ENCODE results near the gene CHAT. TPM values are rescaled to one million over a fixed set of nuclear protein-coding genes. Genes with fewer than 3 reads are reported as not detected.

CHAT gene
- total and polyA plus RNA-seq, 2 of the 13 experiments (the other 11 are each of a cell fraction or from before 2014, with no cell fraction given) = not detected

DNA sequence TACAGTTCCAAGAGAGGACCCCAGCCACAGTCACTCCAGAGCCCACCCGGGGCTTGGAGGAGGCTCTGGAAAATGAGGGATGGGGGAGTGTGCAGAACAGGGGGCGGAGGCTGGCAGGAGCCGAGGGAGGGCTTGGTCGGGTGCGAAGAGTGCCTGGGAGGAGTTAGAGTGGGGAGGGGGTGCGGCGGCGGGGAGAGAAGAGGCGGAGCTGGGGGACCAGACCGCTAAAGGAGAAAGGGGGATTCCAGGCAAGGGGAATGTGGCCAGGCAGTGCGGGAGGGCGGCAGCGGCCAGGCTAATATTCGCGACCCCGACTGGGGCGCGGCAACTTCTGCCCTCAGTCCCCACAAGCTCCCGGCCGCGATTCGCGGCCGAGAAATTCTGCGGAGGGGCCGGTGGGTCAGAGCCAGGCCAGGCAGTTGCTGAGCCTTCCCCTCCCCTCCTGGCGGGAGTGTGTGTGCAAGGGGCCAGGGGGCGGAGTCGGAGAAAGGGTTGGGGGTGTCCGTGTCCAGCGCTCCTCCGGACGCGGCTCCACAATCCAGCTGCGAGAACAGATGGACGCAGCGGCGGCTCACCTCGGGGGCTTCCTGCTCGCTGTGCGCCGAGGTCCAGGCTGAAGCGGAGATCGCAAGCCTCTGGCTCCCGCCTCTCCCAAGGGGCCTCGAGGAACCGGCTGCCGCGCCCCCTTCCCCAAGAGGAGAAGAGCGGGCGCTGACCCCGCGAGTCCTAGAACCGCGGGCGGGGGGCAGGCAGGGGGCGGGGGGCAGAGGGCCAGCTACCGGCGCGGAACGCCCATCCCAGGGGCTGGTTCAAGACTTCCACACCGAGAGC is 4.3 kb upstream of the CHAT start (continued):
- TF ChIP-seq, protein P1, sequence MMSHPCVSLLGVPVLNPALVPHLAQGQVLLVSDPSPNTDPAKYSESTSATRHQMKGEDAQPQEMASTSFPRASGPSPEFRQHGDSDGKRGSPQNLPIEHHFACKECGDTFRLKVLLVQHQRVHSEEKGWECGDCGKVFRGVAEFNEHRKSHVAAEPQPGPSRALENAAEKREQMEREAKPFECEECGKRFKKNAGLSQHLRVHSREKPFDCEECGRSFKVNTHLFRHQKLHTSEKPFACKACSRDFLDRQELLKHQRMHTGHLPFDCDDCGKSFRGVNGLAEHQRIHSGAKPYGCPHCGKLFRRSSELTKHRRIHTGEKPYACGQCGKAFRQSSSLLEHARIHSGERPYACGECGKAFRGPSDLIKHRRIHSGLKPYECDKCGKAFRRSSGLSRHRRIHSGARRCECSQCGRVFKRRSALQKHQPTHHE (CRISPR knock-in tag; IDR thresholded peaks at IDR 0.05; ENCODE audit: borderline replicate concordance) = no peak
- TF ChIP-seq SALL1 (CRISPR knock-in tag; IDR thresholded peaks at IDR 0.05) (no peak), HOXA5 (CRISPR knock-in tag; IDR thresholded peaks at IDR 0.05) (no peak), CEBPG (CRISPR knock-in tag; IDR thresholded peaks at IDR 0.05) (no peak), ZNF282 (IDR thresholded peaks at IDR 0.05; ENCODE audit: partially characterized antibody) (no peak), ZNF569 (CRISPR knock-in tag; IDR thresholded peaks at IDR 0.05; ENCODE audit: borderline replicate concordance) (no peak), ZNF644 (CRISPR knock-in tag; IDR thresholded peaks at IDR 0.05; ENCODE audit: low read depth) (no peak)
- TF ChIP-seq, protein P2, sequence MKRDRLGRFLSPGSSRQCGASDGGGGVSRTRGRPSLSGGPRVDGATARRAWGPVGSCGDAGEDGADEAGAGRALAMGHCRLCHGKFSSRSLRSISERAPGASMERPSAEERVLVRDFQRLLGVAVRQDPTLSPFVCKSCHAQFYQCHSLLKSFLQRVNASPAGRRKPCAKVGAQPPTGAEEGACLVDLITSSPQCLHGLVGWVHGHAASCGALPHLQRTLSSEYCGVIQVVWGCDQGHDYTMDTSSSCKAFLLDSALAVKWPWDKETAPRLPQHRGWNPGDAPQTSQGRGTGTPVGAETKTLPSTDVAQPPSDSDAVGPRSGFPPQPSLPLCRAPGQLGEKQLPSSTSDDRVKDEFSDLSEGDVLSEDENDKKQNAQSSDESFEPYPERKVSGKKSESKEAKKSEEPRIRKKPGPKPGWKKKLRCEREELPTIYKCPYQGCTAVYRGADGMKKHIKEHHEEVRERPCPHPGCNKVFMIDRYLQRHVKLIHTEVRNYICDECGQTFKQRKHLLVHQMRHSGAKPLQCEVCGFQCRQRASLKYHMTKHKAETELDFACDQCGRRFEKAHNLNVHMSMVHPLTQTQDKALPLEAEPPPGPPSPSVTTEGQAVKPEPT (CRISPR knock-in tag; IDR thresholded peaks at IDR 0.05; ENCODE audit: low read depth) = no peak

DNA sequence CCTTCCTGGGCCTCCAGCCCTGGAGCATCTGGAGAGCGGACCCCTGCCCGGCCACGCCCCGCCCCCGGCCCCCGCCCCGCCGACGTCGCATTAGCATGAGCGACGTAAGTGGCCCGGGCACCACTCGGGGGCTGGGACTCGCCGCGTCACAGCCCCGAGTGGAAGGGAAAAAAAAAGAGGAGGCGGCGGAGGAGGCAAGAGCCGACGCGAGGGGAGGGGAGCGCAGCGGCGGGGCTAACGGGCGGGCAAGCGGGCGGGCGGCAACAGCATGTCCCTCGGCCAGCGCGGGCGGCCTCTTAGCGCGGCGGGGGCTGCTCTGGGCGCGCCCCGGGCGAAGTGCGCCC is 3.8 kb upstream of the CHAT start, which contains the start of gene SLC18A3:
Gene SLC18A3, plus strand, starts transcription at position 197 of the 344 bp plus-strand sequence. CDS start 431 bp downstream, outside the sequence.
- Histone ChIP-seq H4K20me1 (ENCODE audit: insufficient read depth, low read length) (peaks cover 12% of the 10 kb centered on the region; the same call in 1 of the 2 replicates), H3K4me3 (replicated peaks in 1 of 3; ENCODE audit: insufficient read depth in 1 of 3, low read depth in 2 of 3, low read length in 3 of 3) (no peak within 1 kb of the TSS; a peak in 1 of 6 replicates), H3K27me3 (ENCODE audit: control insufficient read depth in 1 of 2, insufficient read depth in 2 of 2, low read length in 2 of 2) (peaks cover 10 to 56% of the 10 kb centered on the region in 2 experiments), H3K27ac (ENCODE audit: extremely low read length, insufficient read depth, low read length) (no peak within 1 kb of the TSS), H3K4me2 (ENCODE audit: low read depth, low read length) (no peak within 1 kb of the TSS), H3K4me1 (ENCODE audit: insufficient read depth, low read length) (no peaks in the 10 kb centered on the region), H3K79me2 (ENCODE audit: insufficient read depth, low read length) (no peaks in the 10 kb centered on the region), H3K9me3 (ENCODE audit: low read length) (no peaks in the 10 kb centered on the region), H2AFZ (ENCODE audit: low read length) (no peak within 1 kb of the TSS), H3K9ac (ENCODE audit: insufficient read depth, low read depth, low read length) (no peak within 1 kb of the TSS), H3K36me3 (replicated peaks in 1 of 2; ENCODE audit: control insufficient read depth in 1 of 2, insufficient read depth in 2 of 2, low read length in 2 of 2) (no peaks in the 10 kb centered on the region)
- BruUV-seq (replicated peaks) = no TSS peak
- no peak for DNase-seq (ENCODE audit: low spot score)
- WGBS (ENCODE audit: low lambda C conversion rate) = 8% methylated on average over 27 of the region's 43 CpGs
- ChIA-PET CTCF (ENCODE audit: low intra/inter-chr PET ratio, low total read pairs) (no interaction called here), POLR2A (interaction anchor here (0.6 kb wide), 1 partner anchor 159 kb away, joined by 3 read pairs; no protein-coding TSS in a partner anchor)
- intact Hi-C loops (cut with micrococcal nuclease; ENCODE audit: unreplicated experiment) = no loop called here
- ATAC-seq = no peak
- in situ Hi-C loops (cut with HindIII; ENCODE audit: extremely low pct_ligation_motif_present, low pct_unique_long_range_greater_than_20kb) = no loop called here
- FAIRE-seq = no peak
- no peak for TF ChIP-seq TARDBP (CRISPR knock-in tag; IDR thresholded peaks at IDR 0.05)
- TF ChIP-seq ZNF264 (CRISPR knock-in tag; IDR thresholded peaks at IDR 0.05) = no peak
- TF ChIP-seq, protein P3, sequence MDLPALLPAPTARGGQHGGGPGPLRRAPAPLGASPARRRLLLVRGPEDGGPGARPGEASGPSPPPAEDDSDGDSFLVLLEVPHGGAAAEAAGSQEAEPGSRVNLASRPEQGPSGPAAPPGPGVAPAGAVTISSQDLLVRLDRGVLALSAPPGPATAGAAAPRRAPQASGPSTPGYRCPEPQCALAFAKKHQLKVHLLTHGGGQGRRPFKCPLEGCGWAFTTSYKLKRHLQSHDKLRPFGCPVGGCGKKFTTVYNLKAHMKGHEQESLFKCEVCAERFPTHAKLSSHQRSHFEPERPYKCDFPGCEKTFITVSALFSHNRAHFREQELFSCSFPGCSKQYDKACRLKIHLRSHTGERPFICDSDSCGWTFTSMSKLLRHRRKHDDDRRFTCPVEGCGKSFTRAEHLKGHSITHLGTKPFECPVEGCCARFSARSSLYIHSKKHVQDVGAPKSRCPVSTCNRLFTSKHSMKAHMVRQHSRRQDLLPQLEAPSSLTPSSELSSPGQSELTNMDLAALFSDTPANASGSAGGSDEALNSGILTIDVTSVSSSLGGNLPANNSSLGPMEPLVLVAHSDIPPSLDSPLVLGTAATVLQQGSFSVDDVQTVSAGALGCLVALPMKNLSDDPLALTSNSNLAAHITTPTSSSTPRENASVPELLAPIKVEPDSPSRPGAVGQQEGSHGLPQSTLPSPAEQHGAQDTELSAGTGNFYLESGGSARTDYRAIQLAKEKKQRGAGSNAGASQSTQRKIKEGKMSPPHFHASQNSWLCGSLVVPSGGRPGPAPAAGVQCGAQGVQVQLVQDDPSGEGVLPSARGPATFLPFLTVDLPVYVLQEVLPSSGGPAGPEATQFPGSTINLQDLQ (CRISPR knock-in tag; IDR thresholded peaks at IDR 0.05) = no peak

All from HepG2 (cell line).